GM21367 (cell line): ENCODE data around the gene MTA2.

Source experiments
- ATAC-seq: cut with Tn5 transposase; IDR thresholded peaks from one replicate; pipeline ENCODE4 v1.9.1; 2021; ENCODE audit not compliant: unreplicated experiment

Gene MTA2

GRCh38 chr11:62547691-62548281 is 53.9 kb downstream of the MTA2 start:
- no peak for ATAC-seq

- ATAC-seq = no peak
These were observed 54.6 kb downstream of the MTA2 start for GRCh38 chr11:62546929-62547625.

DNA sequence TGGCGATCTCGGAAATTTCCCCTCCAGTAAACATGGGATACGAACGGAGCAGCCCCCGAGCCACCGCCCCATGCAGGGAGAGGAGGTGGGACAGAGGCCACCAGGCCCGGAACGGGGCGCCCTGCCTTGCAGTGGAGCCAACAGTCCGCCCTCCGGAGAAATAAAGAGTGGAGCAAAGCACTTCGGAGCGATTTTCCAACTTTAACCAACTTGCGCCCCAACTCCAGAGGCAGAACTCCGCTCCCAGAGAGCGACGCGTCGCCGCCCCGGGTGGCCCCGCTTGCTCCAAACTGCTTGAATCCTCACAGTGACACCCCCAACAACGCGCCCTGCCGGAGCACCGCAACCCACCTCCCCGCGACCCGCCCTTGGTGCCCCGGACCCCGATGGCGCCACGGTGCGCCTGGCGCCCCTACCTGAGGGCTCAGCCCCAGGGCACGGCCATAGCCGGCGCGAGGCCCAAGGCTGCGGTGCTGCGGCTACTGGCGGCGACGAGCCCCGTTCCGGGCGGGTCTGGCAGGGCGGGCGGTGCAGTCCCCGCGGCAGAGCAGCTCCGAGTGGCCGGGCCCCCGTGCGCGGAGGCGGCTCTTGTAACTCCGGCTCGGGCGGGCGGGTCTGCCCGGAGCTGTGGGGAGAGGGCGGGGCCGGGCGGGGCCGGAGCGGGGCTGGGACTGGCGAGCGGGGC is 55.3 kb downstream of the MTA2 start, which contains the start of gene AHNAK:
Gene AHNAK, minus strand, starts transcription at position 563 of the 685 bp plus-strand sequence. CDS start 10,708 bp downstream, outside the sequence.
- ATAC-seq = no peak

- no peak for ATAC-seq
These were observed 56.0 kb downstream of the MTA2 start for GRCh38 chr11:62545437-62546243.

DNA sequence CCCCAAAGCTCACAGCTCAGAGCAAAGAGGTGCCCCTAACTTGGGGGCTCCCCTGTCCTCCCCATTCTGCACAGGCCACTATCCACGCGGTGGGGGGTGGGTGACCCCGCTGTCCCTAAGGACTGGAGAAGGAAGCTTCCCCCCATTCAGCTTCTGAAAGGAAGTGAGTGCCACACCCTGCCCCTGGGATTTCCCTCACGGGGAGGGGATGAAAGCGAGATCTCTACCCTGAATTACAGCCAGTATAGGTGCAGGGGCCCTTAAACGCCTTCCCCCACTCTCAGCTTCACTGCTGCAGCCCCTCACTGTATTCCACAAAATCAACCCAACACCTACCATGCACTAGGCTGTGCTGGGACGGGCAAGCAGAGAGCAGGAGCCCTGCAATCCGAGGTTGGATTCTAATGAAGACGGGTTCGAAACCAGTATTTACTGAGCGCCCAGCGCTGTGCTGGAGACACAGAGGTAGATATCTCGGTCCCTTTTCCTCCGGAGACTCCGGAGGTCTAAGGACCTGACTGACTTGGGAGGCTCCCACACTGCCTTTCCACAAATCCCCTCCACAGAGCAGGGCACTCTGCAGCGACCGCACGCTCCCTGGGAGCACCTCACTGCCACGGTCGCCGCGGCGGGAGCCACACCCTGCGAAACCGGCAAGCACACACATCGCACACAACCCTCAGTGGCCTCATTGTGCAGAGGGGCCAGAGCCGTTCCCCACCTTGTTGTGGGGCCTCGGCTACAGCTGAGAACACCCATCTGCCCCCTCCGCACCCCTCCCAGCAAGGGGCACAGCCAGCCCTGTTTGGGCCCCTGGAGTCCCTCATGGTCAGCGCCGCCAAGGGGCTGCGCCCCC is 56.9 kb downstream of the MTA2 start:
- no peak for ATAC-seq

DNA sequence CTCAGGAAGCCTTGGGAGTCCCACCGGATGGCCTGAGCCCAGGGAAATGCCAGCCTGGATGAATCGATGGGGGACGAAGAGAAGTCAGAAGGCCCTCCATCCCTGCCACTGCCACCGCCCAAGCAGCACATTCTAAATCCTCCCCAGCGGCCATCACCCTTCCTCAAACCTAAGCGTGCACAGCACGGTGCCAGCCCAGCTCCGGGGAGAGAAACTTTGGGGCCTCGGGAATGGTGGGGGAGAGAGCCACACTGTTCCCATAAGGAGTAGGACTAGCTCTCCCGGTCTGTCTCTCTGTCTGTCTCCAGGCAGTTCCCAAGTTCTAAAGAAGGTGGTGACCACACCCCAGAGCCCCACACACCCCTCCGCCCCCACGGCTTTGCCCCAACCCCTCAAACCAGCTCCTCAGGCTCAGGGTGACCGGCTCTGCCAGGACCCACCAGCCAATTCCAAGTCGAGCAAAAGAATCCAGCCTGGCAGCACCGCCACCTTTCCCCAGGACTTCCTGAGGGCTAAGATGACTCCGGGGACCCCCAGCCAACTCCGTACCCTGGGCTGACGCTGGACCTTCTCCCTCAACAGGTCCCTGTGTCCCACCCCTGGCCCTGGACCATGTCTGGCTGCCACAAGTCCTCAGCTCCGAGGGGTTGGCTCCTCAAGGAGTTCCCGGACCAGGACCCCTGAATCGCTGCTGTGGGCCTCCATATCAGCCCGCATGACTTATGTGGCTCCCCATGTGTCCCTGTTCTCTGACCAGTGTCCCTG is 57.8 kb downstream of the MTA2 start:
- ATAC-seq = no peak
